ENCODE results near the gene LAMA2. TPM values are rescaled to one million over a fixed set of nuclear protein-coding genes. Genes with fewer than 3 reads are reported as not detected.

LAMA2 gene
- total and polyA plus RNA-seq, 2 experiments from 2014 or later: 13.4 to 78.1 TPM

GRCh38 chr6:129130106-129130505 lies 247.2 kb downstream of the LAMA2 start:
- Histone ChIP-seq H3K4me1 (ENCODE audit: low read depth) (peaks cover 26% of the 10 kb centered on the region), H3K27ac (no peak overlapping the region), H3K9me3 (ENCODE audit: low read depth) (no peaks in the 10 kb centered on the region), H3K27me3 (no peaks in the 10 kb centered on the region), H3K36me3 (no peaks in the 10 kb centered on the region), H3K4me3 (no peak overlapping the region)
- DNase-seq (ENCODE audit: low read depth in 1 of 2, low spot score in 1 of 2): peak in 1 of 2 donors; percentile 41
- no peak for TF ChIP-seq CTCF (IDR thresholded peaks at IDR 0.05; ENCODE audit: low read depth, low read length)

- peaks cover 26% of the 10 kb centered on the region for H3K4me1 ChIP-seq (ENCODE audit: low read depth)
- no peaks in the 10 kb centered on the region for H3K36me3 ChIP-seq
- DNase-seq (ENCODE audit: low read depth in 1 of 2, low spot score in 1 of 2): peak in 1 of 2 donors; percentile 78
- H3K27ac ChIP-seq: no peak overlapping the region
- no peak for TF ChIP-seq CTCF (IDR thresholded peaks at IDR 0.05; ENCODE audit: low read depth, low read length)
- H3K27me3 ChIP-seq: no peaks in the 10 kb centered on the region
- H3K4me3 ChIP-seq: no peak overlapping the region
- no peaks in the 10 kb centered on the region for H3K9me3 ChIP-seq (ENCODE audit: low read depth)
These were observed 248.2 kb downstream of the LAMA2 start for GRCh38 chr6:129130959-129131681.

- Histone ChIP-seq H3K36me3 (no peaks in the 10 kb centered on the region), H3K27me3 (no peaks in the 10 kb centered on the region), H3K9me3 (ENCODE audit: low read depth) (no peaks in the 10 kb centered on the region), H3K27ac (peak overlapping the region; percentile 45), H3K4me3 (no peak overlapping the region), H3K4me1 (ENCODE audit: low read depth) (peaks cover 30% of the 10 kb centered on the region)
- TF ChIP-seq CTCF (IDR thresholded peaks at IDR 0.05; ENCODE audit: low read depth, low read length): no peak
- peak; percentile 19 to 85 for DNase-seq (ENCODE audit: low read depth in 1 of 2, low spot score in 1 of 2)
These were observed 250.8 kb downstream of the LAMA2 start for GRCh38 chr6:129133770-129134192.

- no peak overlapping the region for H3K27ac ChIP-seq
- peak in 1 of 2 donors; percentile 55 for DNase-seq (ENCODE audit: low read depth in 1 of 2, low spot score in 1 of 2)
These were observed 251.6 kb downstream of the LAMA2 start for GRCh38 chr6:129134535-129134934.

GRCh38 chr6:129135451-129135850 lies 252.5 kb downstream of the LAMA2 start:
- Histone ChIP-seq H3K4me1 (ENCODE audit: low read depth) (peaks cover 24% of the 10 kb centered on the region), H3K9me3 (ENCODE audit: low read depth) (no peaks in the 10 kb centered on the region), H3K36me3 (no peaks in the 10 kb centered on the region), H3K4me3 (no peak overlapping the region), H3K27me3 (no peaks in the 10 kb centered on the region), H3K27ac (no peak overlapping the region)
- peak in 1 of 2 donors; percentile 46 for DNase-seq (ENCODE audit: low read depth in 1 of 2, low spot score in 1 of 2)
- no peak for TF ChIP-seq CTCF (IDR thresholded peaks at IDR 0.05; ENCODE audit: low read depth, low read length)

More at GRCh38 chr6:129134535-129134934, 251.6 kb downstream of the LAMA2 start:
- no peaks in the 10 kb centered on the region for H3K27me3 ChIP-seq
- no peak for TF ChIP-seq CTCF (IDR thresholded peaks at IDR 0.05; ENCODE audit: low read depth, low read length)
- no peaks in the 10 kb centered on the region for H3K36me3 ChIP-seq
- H3K4me3 ChIP-seq: no peak overlapping the region
- peaks cover 30% of the 10 kb centered on the region for H3K4me1 ChIP-seq (ENCODE audit: low read depth)
- no peaks in the 10 kb centered on the region for H3K9me3 ChIP-seq (ENCODE audit: low read depth)

Data from cardiac muscle cell (in vitro differentiated cells and primary cell).